Thoracic aorta (tissue), 2 donors: Measurements from ENCODE around the gene SMIM15. TPM values are rescaled to one million over a fixed set of nuclear protein-coding genes. Genes with fewer than 3 reads are reported as not detected.

Source experiments
- ATAC-seq: fragments of 150-250 bp; one replicate; pipeline ENCODE4 v1.8.0; 2017; ENCODE audit warnings: low read depth; ENCODE audit not compliant: insufficient number of reproducible peaks, low FRiP score
- DNase-seq: peaks from one replicate; pipeline ENCODE4 v3.0.0-alpha.2; 2020; ENCODE audit warnings: low spot score
- H3K27ac ChIP-seq, 2 donors: fragments of 200-600 bp; sonication (generic); 1 replicate in 1 of 2; 2 replicates in 1 of 2; pipeline ENCODE4 v1.5.1; 2016; ENCODE audit warnings: mild to moderate bottlenecking in 2 of 2, moderate library complexity in 2 of 2
- H3K27me3 ChIP-seq: fragments of 200-600 bp; sonication (generic); replicated peaks from 2 replicates; pipeline ENCODE4 v1.6.0; 2016; ENCODE audit warnings: mild to moderate bottlenecking; ENCODE audit not compliant: insufficient read depth
- H3K36me3 ChIP-seq: fragments of 200-600 bp; sonication (generic); one replicate; pipeline ENCODE4 v1.5.1; 2016
- H3K4me1 ChIP-seq, 2 donors: fragments of 200-600 bp; sonication (generic); 1 replicate in 1 of 2; 2 replicates in 1 of 2; pipeline versions ENCODE4 v1.5.1 to v1.6.0; 2016; ENCODE audit warnings: low read depth in 2 of 2, mild to moderate bottlenecking in 1 of 2; ENCODE audit not compliant: control insufficient read depth in 1 of 2
- H3K4me3 ChIP-seq: fragments of 200-600 bp; sonication (generic); 2 replicates; pipeline ENCODE4 v1.5.1; 2016; ENCODE audit warnings: mild to moderate bottlenecking
- H3K9me3 ChIP-seq: fragments of 200-600 bp; sonication (generic); 2 replicates; pipeline ENCODE4 v1.5.1; 2016
- CTCF ChIP-seq: fragments of 200-600 bp; sonication (generic); IDR thresholded peaks from one replicate; pipeline ENCODE4 v1.5.1; 2019; ENCODE audit warnings: antibody characterized with exemption
- total RNA-seq, 2 donors: library from RNA; depleted of rRNA; stranded (reverse); fragments of >200 nt; gene quantifications; one replicate each; pipeline versions ENCODE4 v1.1.0 to v1.2.3, GENCODE V29; 2016

SMIM15 gene
- total RNA-seq, 2 donors from 2014 or later = 21.3 to 23.9 TPM

GRCh38 chr5:61162832-61163567, 732 bp upstream of the SMIM15 start:
- Histone ChIP-seq H3K27me3 (no peaks in the 10 kb centered on the region), H3K4me1 (peaks cover 9 to 22% of the 10 kb centered on the region in 2 donors), H3K4me3 (peak overlapping the region; percentile 90), H3K9me3 (no peaks in the 10 kb centered on the region), H3K27ac (peak overlapping the region; percentile 77 to 82), H3K36me3 (peaks cover 6% of the 10 kb centered on the region)
- DNase-seq (no peak), ATAC-seq (no peak)
- no peak for TF ChIP-seq CTCF

GRCh38 chr5:61160497-61160896, 1.8 kb downstream of the SMIM15 start:
- TF ChIP-seq CTCF = no peak
- Histone ChIP-seq H3K36me3 (peaks cover 6% of the 10 kb centered on the region), H3K9me3 (no peaks in the 10 kb centered on the region), H3K4me3 (peak overlapping the region; percentile 90), H3K27ac (no peak overlapping the region), H3K4me1 (peaks cover 9 to 22% of the 10 kb centered on the region in 2 donors), H3K27me3 (no peaks in the 10 kb centered on the region)
- DNase-seq = no peak
- no peak for ATAC-seq

GRCh38 chr5:61159836-61160235, 2.4 kb downstream of the SMIM15 start:
- Histone ChIP-seq H3K27ac (no peak overlapping the region), H3K4me3 (no peak overlapping the region), H3K36me3 (peaks cover 6% of the 10 kb centered on the region), H3K27me3 (no peaks in the 10 kb centered on the region), H3K9me3 (no peaks in the 10 kb centered on the region), H3K4me1 (peaks cover 9 to 22% of the 10 kb centered on the region in 2 donors)
- DNase-seq (no peak), ATAC-seq (no peak)
- TF ChIP-seq CTCF = no peak

GRCh38 chr5:61159070-61159469, 3.2 kb downstream of the SMIM15 start:
- peaks cover 9 to 22% of the 10 kb centered on the region in 2 donors for H3K4me1 ChIP-seq
- DNase-seq (no peak), ATAC-seq (no peak)
- H3K9me3 ChIP-seq = no peaks in the 10 kb centered on the region
- H3K27me3 ChIP-seq = no peaks in the 10 kb centered on the region
- H3K27ac ChIP-seq = no peak overlapping the region
- peaks cover 6% of the 10 kb centered on the region for H3K36me3 ChIP-seq
- H3K4me3 ChIP-seq = no peak overlapping the region
- no peak for TF ChIP-seq CTCF

- ATAC-seq (no peak), DNase-seq (no peak)
- no peak for TF ChIP-seq CTCF
- Histone ChIP-seq H3K9me3 (no peaks in the 10 kb centered on the region), H3K4me3 (no peak overlapping the region), H3K27ac (no peak overlapping the region), H3K27me3 (no peaks in the 10 kb centered on the region), H3K4me1 (no peaks in the 10 kb centered on the region), H3K36me3 (no peaks in the 10 kb centered on the region)
Observed at GRCh38 chr5:61151893-61152292, 10.4 kb downstream of the SMIM15 start.
